IMR-90 (cell line): ENCODE data around the gene PRKACA. TPM values are rescaled to one million over a fixed set of nuclear protein-coding genes. Genes with fewer than 3 reads are reported as not detected.

Experiments
- ATAC-seq: fragments of 200-7000 bp; cut with Tn5 transposase; 2 replicates; pipeline ENCODE4 v1.9.1; 2020; ENCODE audit warnings: low read depth, mild to moderate bottlenecking, moderate library complexity
- BruUV-seq: library from RNA; stranded (reverse); fragments of 400-500 nt; replicated peaks from 2 replicates; lab custom pipeline; 2021; lab: Mats Ljungman, UMichigan
- CTCF ChIA-PET: fragments of 300-600 bp; formaldehyde crosslinking; extraction: SDS; loops from one replicate; lab custom pipeline; 2021; ENCODE audit warnings: antibody characterized with exemption; lab: Yijun Ruan, JAX
- POLR2A ChIA-PET: fragments of 300-600 bp; sonication (Branson Sonifier 250); formaldehyde crosslinking; loops from one replicate; lab custom pipeline; 2022; ENCODE audit warnings: antibody characterized with exemption; ENCODE audit not compliant: unreplicated experiment; lab: Charles Lee
- DNase-seq: peaks from one replicate; pipeline ENCODE4 v3.0.0; 2013
- H2AFZ ChIP-seq: replicated peaks from 2 replicates; pipeline ENCODE3; 2013; ENCODE audit warnings: low read length, mild to moderate bottlenecking; ENCODE audit not compliant: poor library complexity
- H2AK5ac ChIP-seq: 2 replicates; pipeline ENCODE4 v1.6.1; 2013; ENCODE audit warnings: low read depth, low read length, inconsistent platforms
- H2AK9ac ChIP-seq: replicated peaks from 2 replicates; pipeline ENCODE3; 2013; ENCODE audit warnings: mild to moderate bottlenecking, low read depth, low read length, moderate library complexity; ENCODE audit not compliant: poor library complexity
- H2BK120ac ChIP-seq: 2 replicates; pipeline ENCODE4 v1.6.1; 2013; ENCODE audit warnings: low read depth, low read length, inconsistent platforms
- H2BK15ac ChIP-seq: 3 replicates; pipeline ENCODE4 v1.6.1; 2013; ENCODE audit warnings: low read depth, low read length, inconsistent platforms
- H2BK20ac ChIP-seq: 2 replicates; pipeline ENCODE4 v1.6.1; 2013; ENCODE audit warnings: low read depth, mild to moderate bottlenecking, inconsistent platforms, low read length, moderate library complexity
- H2BK5ac ChIP-seq: 2 replicates; pipeline ENCODE4 v1.6.1; 2013; ENCODE audit warnings: mild to moderate bottlenecking, low read depth, low read length, inconsistent platforms; ENCODE audit not compliant: poor library complexity, severe bottlenecking
- H3K14ac ChIP-seq: replicated peaks from 2 replicates; pipeline ENCODE4 v1.6.1; 2013; ENCODE audit warnings: low read depth, low read length, inconsistent platforms
- H3K18ac ChIP-seq: 2 replicates; pipeline ENCODE4 v1.6.1; 2013; ENCODE audit warnings: low read depth, low read length, control low read depth
- H3K23ac ChIP-seq: 2 replicates; pipeline ENCODE4 v1.6.1; 2013; ENCODE audit warnings: low read depth, low read length, inconsistent platforms
- H3K27ac ChIP-seq: 2 replicates; pipeline ENCODE4 v1.5.1; 2013; ENCODE audit warnings: mild to moderate bottlenecking, control low read depth, low read length; ENCODE audit not compliant: insufficient read depth
- H3K27me3 ChIP-seq: 2 replicates; pipeline ENCODE4 v1.6.1; 2013; ENCODE audit warnings: low read length; ENCODE audit not compliant: control insufficient read depth, insufficient read depth
- H3K36me3 ChIP-seq: 2 replicates; pipeline ENCODE4 v1.6.1; 2013; ENCODE audit warnings: low read length, mixed read lengths; ENCODE audit not compliant: control insufficient read depth, insufficient read depth
- H3K4ac ChIP-seq: 2 replicates; pipeline ENCODE4 v1.6.1; 2013; ENCODE audit warnings: low read depth, low read length, inconsistent platforms
- H3K4me1 ChIP-seq: 2 replicates; pipeline ENCODE4 v1.6.1; 2013; ENCODE audit warnings: low read length, mixed read lengths; ENCODE audit not compliant: control insufficient read depth, insufficient read depth
- H3K4me2 ChIP-seq: 2 replicates; pipeline ENCODE4 v1.6.1; 2013; ENCODE audit warnings: low read depth, mild to moderate bottlenecking, control low read depth, low read length, moderate library complexity
- H3K4me3 ChIP-seq: 2 replicates; pipeline ENCODE4 v1.5.1; 2013; ENCODE audit warnings: low read depth, mild to moderate bottlenecking, control low read depth, low read length, moderate library complexity; ENCODE audit not compliant: insufficient read depth
- H3K56ac ChIP-seq: 2 replicates; pipeline ENCODE4 v1.6.1; 2013; ENCODE audit warnings: low read length, inconsistent platforms; ENCODE audit not compliant: insufficient read depth; ENCODE audit errors: extremely low read depth
- H3K79me1 ChIP-seq, 2 experiments: 2 replicates each; pipeline ENCODE4 v1.6.1; 2013; ENCODE audit warnings: low read length in 2 of 2, inconsistent platforms in 1 of 2, low read depth in 1 of 2
- H3K9ac ChIP-seq: 2 replicates; pipeline ENCODE4 v1.6.1; 2013; ENCODE audit warnings: low read depth, low read length, control low read depth
- H3K9me1 ChIP-seq: 2 replicates; pipeline ENCODE4 v1.6.1; 2013; ENCODE audit warnings: low read length, inconsistent platforms; ENCODE audit not compliant: insufficient read depth
- H3K9me3 ChIP-seq: 2 replicates; pipeline ENCODE4 v1.6.1; 2013; ENCODE audit warnings: low read length; ENCODE audit not compliant: control insufficient read depth, insufficient read depth
- H4K20me1 ChIP-seq: 2 replicates; pipeline ENCODE4 v1.6.1; 2013; ENCODE audit warnings: low read length, inconsistent platforms; ENCODE audit not compliant: insufficient read depth
- H4K5ac ChIP-seq: 2 replicates; pipeline ENCODE4 v1.6.1; 2013; ENCODE audit warnings: mild to moderate bottlenecking, low read depth, low read length, control low read depth
- H4K8ac ChIP-seq, 2 experiments: 2 replicates each; pipeline ENCODE4 v1.6.1; 2013; ENCODE audit warnings: low read depth in 2 of 2, low read length in 2 of 2, control low read depth in 1 of 2, inconsistent platforms in 1 of 2
- H4K91ac ChIP-seq: 2 replicates; pipeline ENCODE4 v1.6.1; 2013; ENCODE audit warnings: low read depth, low read length, inconsistent platforms; ENCODE audit not compliant: insufficient read depth
- BHLHE40 ChIP-seq: fragments of 150-350 bp; IDR thresholded peaks from 2 replicates; pipeline ENCODE4 v1.6.1; 2016; ENCODE audit warnings: mild to moderate bottlenecking, low read depth, low read length
- CHD1 ChIP-seq: IDR thresholded peaks from 2 replicates; pipeline ENCODE4 v1.6.1; 2012; ENCODE audit warnings: low read depth, low read length, improper control_type of control experiment
- CTCF ChIP-seq: conservative IDR thresholded peaks from 2 replicates; pipeline ENCODE4 v1.5.1; 2012; ENCODE audit warnings: mild to moderate bottlenecking, low read depth, low read length, improper control_type of control experiment
- FOS ChIP-seq: fragments of 150-350 bp; IDR thresholded peaks from 2 replicates; pipeline ENCODE4 v1.6.1; 2016; ENCODE audit warnings: low read depth, low read length
- MXI1 ChIP-seq: IDR thresholded peaks from 2 replicates; pipeline ENCODE4 v1.6.1; 2012; ENCODE audit warnings: low read depth, mild to moderate bottlenecking, low read length, moderate library complexity, borderline replicate concordance
- POLR2A ChIP-seq: IDR thresholded peaks from 2 replicates; pipeline ENCODE4 v1.6.1; 2012; ENCODE audit warnings: mild to moderate bottlenecking, low read depth, low read length
- RFX5 ChIP-seq: IDR thresholded peaks from 2 replicates; pipeline ENCODE4 v1.8.0; 2012; ENCODE audit warnings: low read depth, mild to moderate bottlenecking, low read length, moderate library complexity
- SMC3 ChIP-seq: fragments of 150-350 bp; IDR thresholded peaks from 2 replicates; pipeline ENCODE4 v1.6.1; 2016; ENCODE audit warnings: low read depth, mild to moderate bottlenecking, antibody characterized with exemption, low read length, moderate library complexity
- USF2 ChIP-seq: fragments of 150-350 bp; IDR thresholded peaks from 2 replicates; pipeline ENCODE4 v1.6.1; 2017; ENCODE audit warnings: mild to moderate bottlenecking, antibody characterized with exemption, low read length, low read depth
- WGBS, 2 experiments: methylation state at CpG; one replicate each; pipeline versions ENCODE4 v1.1.5 to v1.1.7; 2013; ENCODE audit warnings: missing lambda C conversion rate in 2 of 2; ENCODE audit not compliant: insufficient read length in 1 of 2; ENCODE audit errors: extremely low coverage in 2 of 2; 5-methylcytosine and 5-hydroxymethylcytosine counted together
- dilution Hi-C: fragments of 300-500 bp; cut with HindIII; formaldehyde crosslinking; loops from one replicate; pipeline ENCODE4 v1.14.3; 2018; ENCODE audit warnings: low sequenced_read_pairs; ENCODE audit not compliant: unreplicated experiment
- in situ Hi-C: fragments of 300-500 bp; cut with MboI; formaldehyde crosslinking; loops from 3 replicates; pipeline ENCODE4 v1.14.3; 2019; ENCODE audit warnings: low sequenced_read_pairs, inconsistent platforms, mixed read lengths
- intact Hi-C: fragments of 100-400 bp; cut with micrococcal nuclease; formaldehyde crosslinking; loops from 2 replicates; pipeline ENCODE4 v1.10.0; 2022
- polyA plus RNA-seq, 3 experiments: library from polyadenylated mRNA; depleted of rRNA; stranded (reverse); fragments of >200 nt; gene quantifications; 2 replicates each; pipeline ENCODE4 v1.2.3, GENCODE V29; 2012; ENCODE audit warnings: low replicate concordance in 1 of 3
- total RNA-seq: library from RNA; depleted of rRNA; stranded (reverse); fragments of >200 nt; gene quantifications from 2 replicates; pipeline ENCODE4 v1.2.3, GENCODE V29; 2012
- TF ChIP-seq, protein P1 (sequence below): fragments of 150-350 bp; IDR thresholded peaks from 2 replicates; pipeline ENCODE4 v1.6.1; 2016; ENCODE audit warnings: low read depth, mild to moderate bottlenecking, low read length, moderate library complexity, borderline replicate concordance

The PRKACA gene
- total and polyA plus RNA-seq, 2 of the 4 experiments (the other 2 are of a cell fraction) = 18.1 to 94.5 TPM

GRCh38 chr19:14094854-14095253, 22.7 kb downstream of the PRKACA start:
- H4K8ac ChIP-seq = no peak overlapping the region
- H3K4me3 ChIP-seq = no peak overlapping the region
- no peak overlapping the region for H3K4ac ChIP-seq
- H3K36me3 ChIP-seq = peaks cover 19% of the 10 kb centered on the region
- H3K9me1 ChIP-seq = peaks cover 3% of the 10 kb centered on the region; the same call in 1 of the 2 replicates
- ChIA-PET POLR2A (no interaction called here), CTCF (interaction anchor here (0.7 to 1.1 kb wide), 2 partner anchors 35 to 42 kb away, joined by 3 to 4 read pairs; partner anchors contain the start of gene ASF1B)
- H2AK5ac ChIP-seq = no peak overlapping the region
- no peak overlapping the region for H2AFZ ChIP-seq
- H4K20me1 ChIP-seq = no peaks in the 10 kb centered on the region
- no peak overlapping the region for H3K56ac ChIP-seq
- no peak for ATAC-seq
- H3K23ac ChIP-seq = no peak overlapping the region
- H4K91ac ChIP-seq = no peak overlapping the region
- no peak overlapping the region for H2BK15ac ChIP-seq
- TF ChIP-seq CHD1 (no peak), SMC3 (no peak), BHLHE40 (no peak), RFX5 (no peak), USF2 (no peak), POLR2A (no peak), CTCF (no peak), FOS (no peak), MXI1 (no peak)
- TF ChIP-seq, protein P1, sequence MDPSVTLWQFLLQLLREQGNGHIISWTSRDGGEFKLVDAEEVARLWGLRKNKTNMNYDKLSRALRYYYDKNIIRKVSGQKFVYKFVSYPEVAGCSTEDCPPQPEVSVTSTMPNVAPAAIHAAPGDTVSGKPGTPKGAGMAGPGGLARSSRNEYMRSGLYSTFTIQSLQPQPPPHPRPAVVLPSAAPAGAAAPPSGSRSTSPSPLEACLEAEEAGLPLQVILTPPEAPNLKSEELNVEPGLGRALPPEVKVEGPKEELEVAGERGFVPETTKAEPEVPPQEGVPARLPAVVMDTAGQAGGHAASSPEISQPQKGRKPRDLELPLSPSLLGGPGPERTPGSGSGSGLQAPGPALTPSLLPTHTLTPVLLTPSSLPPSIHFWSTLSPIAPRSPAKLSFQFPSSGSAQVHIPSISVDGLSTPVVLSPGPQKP = no peak
- H3K9ac ChIP-seq = no peak overlapping the region
- no peak overlapping the region for H3K18ac ChIP-seq
- BruUV-seq = no TSS peak
- no peak overlapping the region for H2AK9ac ChIP-seq
- intact Hi-C loops (no loop called here), in situ Hi-C loops (loop anchor here (25.0 kb wide), 1 partner anchor 333 kb away; the partner anchor contains the start of genes C19orf53 and MRI1), dilution Hi-C loops (no loop called here)
- DNase-seq = no peak
- H3K14ac ChIP-seq = no peak overlapping the region
- H4K5ac ChIP-seq = no peak overlapping the region
- H3K27me3 ChIP-seq = no peaks in the 10 kb centered on the region
- H3K27ac ChIP-seq = no peak overlapping the region
- H2BK20ac ChIP-seq = no peak overlapping the region
- no peak overlapping the region for H3K4me2 ChIP-seq
- no peak overlapping the region for H2BK5ac ChIP-seq
- H3K4me1 ChIP-seq = no peaks in the 10 kb centered on the region
- 100% methylated on average over 2 of the region's 7 CpGs; no CpG with 5 or more reads in 1 of the 2 experiments for WGBS, 2 experiments
- no peak overlapping the region for H2BK120ac ChIP-seq
- H3K9me3 ChIP-seq = peaks cover 8% of the 10 kb centered on the region
- H3K79me1 ChIP-seq = no peaks in the 10 kb centered on the region; a peak in 1 of 4 replicates
